Measurements from ENCODE around the gene MAX.
A peak's percentile ranks its signal among the peaks of the same experiment; 100 is the strongest.

MAX gene

DNA sequence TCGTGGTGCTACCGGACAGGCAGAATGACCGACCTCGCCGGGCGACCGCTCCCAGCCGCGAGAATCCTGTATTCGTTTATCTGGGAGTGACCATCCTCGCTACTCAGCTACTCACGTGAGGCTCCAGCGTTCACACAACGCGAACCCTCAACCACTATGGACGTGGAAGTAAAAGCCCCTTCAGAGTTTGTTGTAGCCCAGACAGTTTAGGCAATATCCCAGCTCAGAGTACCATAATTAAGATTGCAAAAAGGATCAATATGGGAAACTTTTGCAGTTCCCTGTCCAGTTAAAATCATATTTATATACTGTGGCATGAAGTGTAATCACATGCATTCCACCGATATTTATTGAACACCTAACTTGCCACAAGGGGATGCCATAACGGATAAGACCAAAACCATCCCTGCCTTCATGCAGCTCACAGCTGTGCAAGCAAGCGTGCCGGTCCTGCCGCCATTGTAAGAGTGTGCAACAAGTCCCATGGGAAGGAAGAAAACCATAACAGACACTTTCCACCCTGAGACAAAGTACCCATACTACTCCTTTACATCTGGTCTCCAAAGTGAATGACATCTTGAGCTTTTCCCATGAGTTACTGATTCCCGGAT lies 938 bp upstream of the MAX start (continued):
- TF ChIP-seq, protein P1, sequence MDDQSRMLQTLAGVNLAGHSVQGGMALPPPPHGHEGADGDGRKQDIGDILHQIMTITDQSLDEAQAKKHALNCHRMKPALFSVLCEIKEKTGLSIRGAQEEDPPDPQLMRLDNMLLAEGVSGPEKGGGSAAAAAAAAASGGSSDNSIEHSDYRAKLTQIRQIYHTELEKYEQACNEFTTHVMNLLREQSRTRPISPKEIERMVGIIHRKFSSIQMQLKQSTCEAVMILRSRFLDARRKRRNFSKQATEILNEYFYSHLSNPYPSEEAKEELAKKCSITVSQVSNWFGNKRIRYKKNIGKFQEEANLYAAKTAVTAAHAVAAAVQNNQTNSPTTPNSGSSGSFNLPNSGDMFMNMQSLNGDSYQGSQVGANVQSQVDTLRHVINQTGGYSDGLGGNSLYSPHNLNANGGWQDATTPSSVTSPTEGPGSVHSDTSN (CRISPR knock-in tag; IDR thresholded peaks at IDR 0.05) = no peak
- TF ChIP-seq ZNF169 (tag by site-specific recombination; IDR thresholded peaks at IDR 0.05) (no peak), ZNF48 (tag by site-specific recombination; IDR thresholded peaks at IDR 0.05) (no peak), ZNF416 (tag by site-specific recombination; IDR thresholded peaks at IDR 0.05) (no peak), GLI4 (tag by site-specific recombination; IDR thresholded peaks at IDR 0.05) (no peak), ZNF837 (tag by site-specific recombination; IDR thresholded peaks at IDR 0.05) (no peak), ZNF341 (tag by site-specific recombination; IDR thresholded peaks at IDR 0.05; ENCODE audit: low read depth) (no peak; the same call in 1 of the 2 replicates), SCRT2 (tag by site-specific recombination; IDR thresholded peaks at IDR 0.05) (peak; percentile 97), MYNN (tag by site-specific recombination; IDR thresholded peaks at IDR 0.05; ENCODE audit: borderline replicate concordance) (no peak), ZNF621 (tag by site-specific recombination; IDR thresholded peaks at IDR 0.05) (no peak), ZNF140 (tag by site-specific recombination; IDR thresholded peaks at IDR 0.05) (no peak), ZNF132 (tag by site-specific recombination; IDR thresholded peaks at IDR 0.05; ENCODE audit: borderline replicate concordance) (no peak), ZNF514 (tag by site-specific recombination; IDR thresholded peaks at IDR 0.05) (no peak), ZNF23 (tag by site-specific recombination; IDR thresholded peaks at IDR 0.05; ENCODE audit: borderline replicate concordance) (no peak), ZNF174 (tag by site-specific recombination; IDR thresholded peaks at IDR 0.05) (no peak), ZNF302 (tag by site-specific recombination; IDR thresholded peaks at IDR 0.05; ENCODE audit: low read depth) (no peak), ZNF521 (tag by site-specific recombination; IDR thresholded peaks at IDR 0.05) (no peak), ZNF426 (tag by site-specific recombination; IDR thresholded peaks at IDR 0.05) (no peak), ZNF394 (tag by site-specific recombination; IDR thresholded peaks at IDR 0.05; ENCODE audit: borderline replicate concordance) (peak; percentile 54; the same call in 1 of the 2 replicates), ZNF2 (tag by site-specific recombination; IDR thresholded peaks at IDR 0.05) (0 out of 2 replicates have a peak, but pooled peaks have one; percentile 25), ZNF776 (tag by site-specific recombination; IDR thresholded peaks at IDR 0.05; ENCODE audit: borderline replicate concordance) (no peak), ZNF664 (tag by site-specific recombination; IDR thresholded peaks at IDR 0.05) (no peak), ZNF530 (tag by site-specific recombination; IDR thresholded peaks at IDR 0.05; ENCODE audit: low read depth) (no peak), FEZF1 (tag by site-specific recombination; IDR thresholded peaks at IDR 0.05) (no peak), SCRT1 (tag by site-specific recombination; IDR thresholded peaks at IDR 0.05; ENCODE audit: borderline replicate concordance) (peak; percentile 93), ZNF623 (tag by site-specific recombination; IDR thresholded peaks at IDR 0.05) (0 out of 2 replicates have a peak, but pooled peaks have one; percentile 2)
- TF ChIP-seq, protein P2, sequence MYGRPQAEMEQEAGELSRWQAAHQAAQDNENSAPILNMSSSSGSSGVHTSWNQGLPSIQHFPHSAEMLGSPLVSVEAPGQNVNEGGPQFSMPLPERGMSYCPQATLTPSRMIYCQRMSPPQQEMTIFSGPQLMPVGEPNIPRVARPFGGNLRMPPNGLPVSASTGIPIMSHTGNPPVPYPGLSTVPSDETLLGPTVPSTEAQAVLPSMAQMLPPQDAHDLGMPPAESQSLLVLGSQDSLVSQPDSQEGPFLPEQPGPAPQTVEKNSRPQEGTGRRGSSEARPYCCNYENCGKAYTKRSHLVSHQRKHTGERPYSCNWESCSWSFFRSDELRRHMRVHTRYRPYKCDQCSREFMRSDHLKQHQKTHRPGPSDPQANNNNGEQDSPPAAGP (tag by site-specific recombination; IDR thresholded peaks at IDR 0.05) = no peak; the same call in 1 of the 2 replicates
- TF ChIP-seq, protein P3, sequence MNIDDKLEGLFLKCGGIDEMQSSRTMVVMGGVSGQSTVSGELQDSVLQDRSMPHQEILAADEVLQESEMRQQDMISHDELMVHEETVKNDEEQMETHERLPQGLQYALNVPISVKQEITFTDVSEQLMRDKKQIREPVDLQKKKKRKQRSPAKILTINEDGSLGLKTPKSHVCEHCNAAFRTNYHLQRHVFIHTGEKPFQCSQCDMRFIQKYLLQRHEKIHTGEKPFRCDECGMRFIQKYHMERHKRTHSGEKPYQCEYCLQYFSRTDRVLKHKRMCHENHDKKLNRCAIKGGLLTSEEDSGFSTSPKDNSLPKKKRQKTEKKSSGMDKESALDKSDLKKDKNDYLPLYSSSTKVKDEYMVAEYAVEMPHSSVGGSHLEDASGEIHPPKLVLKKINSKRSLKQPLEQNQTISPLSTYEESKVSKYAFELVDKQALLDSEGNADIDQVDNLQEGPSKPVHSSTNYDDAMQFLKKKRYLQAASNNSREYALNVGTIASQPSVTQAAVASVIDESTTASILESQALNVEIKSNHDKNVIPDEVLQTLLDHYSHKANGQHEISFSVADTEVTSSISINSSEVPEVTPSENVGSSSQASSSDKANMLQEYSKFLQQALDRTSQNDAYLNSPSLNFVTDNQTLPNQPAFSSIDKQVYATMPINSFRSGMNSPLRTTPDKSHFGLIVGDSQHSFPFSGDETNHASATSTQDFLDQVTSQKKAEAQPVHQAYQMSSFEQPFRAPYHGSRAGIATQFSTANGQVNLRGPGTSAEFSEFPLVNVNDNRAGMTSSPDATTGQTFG (tag by site-specific recombination; IDR thresholded peaks at IDR 0.05; ENCODE audit: borderline replicate concordance) = no peak
